Loucy (cell line): ENCODE data around the gene RND2.

ENCODE experiments used
- CTCF ChIP-seq: fragments of 200-600 bp; sonication (generic); conservative IDR thresholded peaks from 2 replicates; pipeline ENCODE4 v1.5.1; 2014; ENCODE audit warnings: mild to moderate bottlenecking, antibody characterized with exemption, low read length
- EZH2phosphoT487 ChIP-seq: fragments of 200-600 bp; IDR thresholded peaks from 2 replicates; pipeline ENCODE4 v1.6.1; 2018; ENCODE audit warnings: antibody characterized with exemption, mild to moderate bottlenecking, moderate library complexity, borderline replicate concordance

- TF ChIP-seq CTCF: no peak
- TF ChIP-seq EZH2phosphoT487: no peak
Observed at GRCh38 chr17:42997390-42997983, 27.5 kb upstream of the RND2 start.
